K562 (cell line): ENCODE data around the gene MAP3K6. TPM values are rescaled to one million over a fixed set of nuclear protein-coding genes. Genes with fewer than 3 reads are reported as not detected.

Source experiments
- BRD4 ChIP-seq: fragments of 200-600 bp; sonication (generic); IDR thresholded peaks from 2 replicates; pipeline ENCODE4 v1.6.1; 2017; ENCODE audit warnings: inconsistent platforms
- CBFB ChIP-seq: sonication (generic); formaldehyde crosslinking; IDR thresholded peaks from 2 replicates; pipeline ENCODE4 v1.4.0; 2020; ENCODE audit warnings: mild to moderate bottlenecking, missing genetic modification reagents
- GMEB1 ChIP-seq: fragments of 250-450 bp; sonication (Bioruptor Pico); IDR thresholded peaks from 2 replicates; pipeline ENCODE4 v1.4.0; 2020; ENCODE audit warnings: mild to moderate bottlenecking
- LARP7 ChIP-seq: fragments of 450-650 bp; IDR thresholded peaks from 2 replicates; pipeline ENCODE4 v1.6.1; 2016
- MTA1 ChIP-seq: fragments of 450-650 bp; IDR thresholded peaks from 2 replicates; pipeline ENCODE4 v1.6.1; 2017; ENCODE audit warnings: borderline replicate concordance
- NFE2 ChIP-seq: IDR thresholded peaks from 2 replicates; pipeline ENCODE4 v1.6.1; 2014; ENCODE audit warnings: antibody characterized with exemption, low read depth
- PCBP2 ChIP-seq: fragments of 200-400 bp; formaldehyde crosslinking; IDR thresholded peaks from 2 replicates; pipeline ENCODE4 v1.6.1; 2018; ENCODE audit warnings: low read length, low read depth, mild to moderate bottlenecking, moderate library complexity; ENCODE audit not compliant: poor library complexity, severe bottlenecking
- PHB ChIP-seq: fragments of 250-450 bp; sonication (Bioruptor Pico); IDR thresholded peaks from 2 replicates; pipeline ENCODE4 v1.5.0; 2021
- RFX1 ChIP-seq: fragments of 450-650 bp; IDR thresholded peaks from 2 replicates; pipeline ENCODE4 v1.6.1; 2016; ENCODE audit warnings: mild to moderate bottlenecking, moderate library complexity
- SAFB ChIP-seq: fragments of 200-400 bp; formaldehyde crosslinking; IDR thresholded peaks from 2 replicates; pipeline ENCODE4 v1.6.1; 2017; ENCODE audit warnings: low read depth, low read length, borderline replicate concordance
- SAFB2 ChIP-seq: fragments of 200-400 bp; formaldehyde crosslinking; IDR thresholded peaks from 2 replicates; pipeline ENCODE4 v1.6.1; 2018; ENCODE audit warnings: borderline replicate concordance, low read length, low read depth, moderate library complexity; ENCODE audit not compliant: severe bottlenecking
- SMAD1 ChIP-seq: fragments of 150-350 bp; IDR thresholded peaks from 2 replicates; pipeline ENCODE4 v1.6.1; 2014; ENCODE audit warnings: low read length, low read depth; ENCODE audit not compliant: partially characterized antibody
- SMAD4 ChIP-seq: fragments of 250-450 bp; sonication (Bioruptor Pico); conservative IDR thresholded peaks from 2 replicates; pipeline ENCODE4 v1.8.0; 2021; ENCODE audit warnings: inconsistent platforms, mild to moderate bottlenecking, moderate library complexity
- SRSF3 ChIP-seq: fragments of 200-400 bp; formaldehyde crosslinking; IDR thresholded peaks from 2 replicates; pipeline ENCODE4 v1.6.1; 2016; ENCODE audit warnings: mild to moderate bottlenecking, low read length, moderate library complexity; ENCODE audit not compliant: insufficient read depth
- TFAM ChIP-seq: fragments of 250-450 bp; sonication (Bioruptor Pico); conservative IDR thresholded peaks from 2 replicates; pipeline ENCODE4 v1.5.0; 2021; ENCODE audit warnings: mild to moderate bottlenecking, moderate library complexity
- XRCC4 ChIP-seq: IDR thresholded peaks from one replicate; pipeline ENCODE4 v1.6.1; 2011; ENCODE audit not compliant: insufficient read depth, insufficient read length; ENCODE audit errors: extremely low read depth
- ZC3H11A ChIP-seq: IDR thresholded peaks from 2 replicates; pipeline ENCODE4 v1.6.1; 2012; ENCODE audit warnings: low read depth, low read length, improper control_type of control experiment
- ZKSCAN8 ChIP-seq: fragments of 200-800 bp; sonication (Bioruptor generic); IDR thresholded peaks from 2 replicates; pipeline ENCODE4 v1.6.1; 2016; ENCODE audit warnings: missing genetic modification characterization, missing compliant biosample characterization
- ZNF174 ChIP-seq: fragments of 250-450 bp; sonication (Bioruptor Pico); IDR thresholded peaks from 2 replicates; pipeline ENCODE4 v1.4.0; 2020; ENCODE audit warnings: mild to moderate bottlenecking
- polyA plus RNA-seq, 8 experiments: library from polyadenylated mRNA; depleted of rRNA in 4 of 8; stranded (reverse) in 5 of 8; unstranded in 3 of 8; fragments of >200 nt; fragmentation: Nextera tagmentation in 2 of 8; fragmentation: Illumina TruSeq in 1 of 8; extraction: Ambion mirVana in 2 of 8; extraction: Trizol in 1 of 8; gene quantifications; 2 replicates each; pipeline versions ENCODE4 v1.2.1 to v1.2.3, GENCODE V29; 2011 to 2014; ENCODE audit warnings: inconsistent platforms in 1 of 8, missing spikeins in 1 of 8
- total RNA-seq, 7 experiments: library from RNA; depleted of rRNA in 6 of 7; stranded (reverse); fragments of >200 nt in 6 of 7; fragmentation: Illumina TruSeq in 2 of 7; extraction: Trizol in 2 of 7; gene quantifications; 2 replicates each; pipeline versions ENCODE4 v1.2.1 to v1.2.3, GENCODE V29; 2011 to 2021; ENCODE audit warnings: low replicate concordance in 1 of 7
- TF ChIP-seq, protein P1 (sequence below), 2 experiments: fragments of 450-650 bp; formaldehyde crosslinking in 1 of 2; IDR thresholded peaks; 2 replicates each; pipeline versions ENCODE4 v1.4.0 to v1.6.1; 2014 to 2020; ENCODE audit warnings: mild to moderate bottlenecking in 2 of 2, borderline replicate concordance in 1 of 2, low read depth in 1 of 2

Gene MAP3K6
- total and polyA plus RNA-seq, 9 of the 15 experiments (the other 6 are each of a cell fraction or from before 2014, with no cell fraction given): 0.99 to 21.9 (median 7.0) TPM

- TF ChIP-seq, protein P1, sequence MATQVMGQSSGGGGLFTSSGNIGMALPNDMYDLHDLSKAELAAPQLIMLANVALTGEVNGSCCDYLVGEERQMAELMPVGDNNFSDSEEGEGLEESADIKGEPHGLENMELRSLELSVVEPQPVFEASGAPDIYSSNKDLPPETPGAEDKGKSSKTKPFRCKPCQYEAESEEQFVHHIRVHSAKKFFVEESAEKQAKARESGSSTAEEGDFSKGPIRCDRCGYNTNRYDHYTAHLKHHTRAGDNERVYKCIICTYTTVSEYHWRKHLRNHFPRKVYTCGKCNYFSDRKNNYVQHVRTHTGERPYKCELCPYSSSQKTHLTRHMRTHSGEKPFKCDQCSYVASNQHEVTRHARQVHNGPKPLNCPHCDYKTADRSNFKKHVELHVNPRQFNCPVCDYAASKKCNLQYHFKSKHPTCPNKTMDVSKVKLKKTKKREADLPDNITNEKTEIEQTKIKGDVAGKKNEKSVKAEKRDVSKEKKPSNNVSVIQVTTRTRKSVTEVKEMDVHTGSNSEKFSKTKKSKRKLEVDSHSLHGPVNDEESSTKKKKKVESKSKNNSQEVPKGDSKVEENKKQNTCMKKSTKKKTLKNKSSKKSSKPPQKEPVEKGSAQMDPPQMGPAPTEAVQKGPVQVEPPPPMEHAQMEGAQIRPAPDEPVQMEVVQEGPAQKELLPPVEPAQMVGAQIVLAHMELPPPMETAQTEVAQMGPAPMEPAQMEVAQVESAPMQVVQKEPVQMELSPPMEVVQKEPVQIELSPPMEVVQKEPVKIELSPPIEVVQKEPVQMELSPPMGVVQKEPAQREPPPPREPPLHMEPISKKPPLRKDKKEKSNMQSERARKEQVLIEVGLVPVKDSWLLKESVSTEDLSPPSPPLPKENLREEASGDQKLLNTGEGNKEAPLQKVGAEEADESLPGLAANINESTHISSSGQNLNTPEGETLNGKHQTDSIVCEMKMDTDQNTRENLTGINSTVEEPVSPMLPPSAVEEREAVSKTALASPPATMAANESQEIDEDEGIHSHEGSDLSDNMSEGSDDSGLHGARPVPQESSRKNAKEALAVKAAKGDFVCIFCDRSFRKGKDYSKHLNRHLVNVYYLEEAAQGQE (IDR thresholded peaks at IDR 0.05; ENCODE audit: borderline replicate concordance): peak; percentile 71
- TF ChIP-seq, protein P1 (CRISPR knock-in tag; IDR thresholded peaks at IDR 0.05; ENCODE audit: low read depth): no peak
- TF ChIP-seq BRD4 (no peak), SAFB2 (no peak), SRSF3 (no peak), CBFB (CRISPR knock-in tag) (peak; percentile 23; the same call in 1 of the 2 replicates), RFX1 (no peak), SMAD1 (no peak), LARP7 (no peak), TFAM (CRISPR knock-in tag) (no peak), SAFB (no peak), ZNF174 (no peak), ZC3H11A (no peak), XRCC4 (no peak), SMAD4 (CRISPR knock-in tag) (no peak), PHB (CRISPR knock-in tag) (0 out of 2 replicates have a peak, but pooled peaks have one; percentile 61), GMEB1 (CRISPR knock-in tag) (no peak), NFE2 (no peak), MTA1 (no peak), PCBP2 (no peak), ZKSCAN8 (no peak)
Observed at GRCh38 chr1:27332536-27333281, 34.1 kb downstream of the MAP3K6 start (continued).
